AG10803 (cell line): ENCODE measurements around the gene SARS2.

ENCODE experiments used
- DNase-seq: peaks from one replicate; pipeline ENCODE4 v3.0.0; 2010; ENCODE audit warnings: low read depth
- H3K4me3 ChIP-seq: 2 replicates; pipeline ENCODE4 v1.5.1; 2011; ENCODE audit warnings: mild to moderate bottlenecking, low read length, control low read depth
- CTCF ChIP-seq: conservative IDR thresholded peaks from 2 replicates; pipeline ENCODE4 v1.5.1; 2011; ENCODE audit warnings: mild to moderate bottlenecking, low read length, control low read depth, inconsistent platforms

Gene SARS2

GRCh38 chr19:38929929-38930775 lies at the start of gene SARS2:
TSS of gene SARS2 (minus strand) at chr19:38930763. CDS start at chr19:38930736, 27 bp downstream.
- peak; percentile 92 for DNase-seq
- peak within 1 kb of the TSS; percentile 98 for H3K4me3 ChIP-seq
- peak; percentile 85 for TF ChIP-seq CTCF

- TF ChIP-seq CTCF: no peak
These were observed 49.2 kb upstream of the SARS2 start for GRCh38 chr19:38979812-38980211.

DNA sequence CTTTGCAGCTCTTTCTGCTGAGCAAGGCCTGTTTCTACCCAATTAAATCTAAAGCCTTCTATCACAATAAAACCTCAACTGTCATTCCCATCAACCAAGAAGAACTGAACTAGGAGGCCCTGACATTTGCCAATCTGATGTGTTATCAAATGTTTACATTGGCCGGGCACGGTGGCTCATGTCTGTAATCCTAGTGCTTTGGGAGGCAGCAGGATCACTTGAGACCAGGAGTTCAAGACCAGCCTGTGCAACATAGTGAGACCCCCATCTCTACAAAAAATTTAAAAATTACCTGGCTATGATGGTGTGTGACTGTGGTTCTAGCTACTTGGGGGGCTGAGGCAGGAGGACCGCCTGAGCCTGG lies 47.7 kb upstream of the SARS2 start:
- H3K4me3 ChIP-seq: no peak overlapping the region
- no peak for TF ChIP-seq CTCF

More at GRCh38 chr19:38979812-38980211, 49.2 kb upstream of the SARS2 start:
- no peak overlapping the region for H3K4me3 ChIP-seq
- no peak for DNase-seq

GRCh38 chr19:38977445-38978325 lies 47.1 kb upstream of the SARS2 start:
- H3K4me3 ChIP-seq: no peak overlapping the region
- no peak for DNase-seq
- no peak for TF ChIP-seq CTCF

More for the DNA sequence above, 47.7 kb upstream of the SARS2 start:
- DNase-seq: no peak

- peak; percentile 38 for DNase-seq
- TF ChIP-seq CTCF: no peak
- peak overlapping the region; percentile 66 for H3K4me3 ChIP-seq
These were observed 45.3 kb upstream of the SARS2 start for GRCh38 chr19:38975861-38976271.

DNA sequence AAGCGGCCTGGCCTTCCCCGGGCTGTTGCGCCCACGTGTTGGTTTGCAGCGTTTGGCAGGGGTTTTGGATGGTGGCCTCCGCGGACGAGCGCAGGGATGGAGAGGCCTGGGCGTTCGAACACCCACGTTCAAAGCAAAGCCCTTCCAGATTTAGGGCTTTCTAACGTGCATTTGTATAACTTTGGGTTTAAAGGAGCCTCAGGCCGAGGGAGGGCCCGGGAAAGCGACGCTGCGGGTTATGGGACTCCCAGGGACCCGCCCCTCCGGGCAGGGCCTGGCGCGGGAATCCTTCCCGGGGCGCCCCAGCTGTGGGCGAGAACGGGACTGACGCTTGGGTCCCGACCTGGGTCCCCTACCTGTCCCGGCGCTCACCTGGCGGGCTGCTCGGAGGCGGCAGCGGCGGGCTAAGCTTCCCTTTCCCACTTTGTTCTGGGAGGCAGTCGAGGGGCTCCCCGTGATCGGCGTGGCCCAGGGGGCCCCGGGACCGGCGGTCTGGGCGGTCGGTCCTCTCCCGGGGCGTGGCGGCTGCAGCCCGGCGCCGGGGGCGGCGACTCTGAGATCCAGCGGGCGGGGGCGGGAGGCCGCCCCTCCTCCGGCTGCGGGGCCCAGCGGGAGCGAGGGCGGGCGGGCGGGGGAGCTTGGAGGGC lies 44.8 kb upstream of the SARS2 start, which contains the start of gene FBXO17:
Gene FBXO17, minus strand, starts transcription at position 529 of the 647 bp plus-strand sequence. CDS start 25,423 bp downstream, outside the sequence.
- H3K4me3 ChIP-seq: peak within 1 kb of the TSS; percentile 71
- DNase-seq: peak; percentile 56
- no peak for TF ChIP-seq CTCF
